ENCODE results near the gene KCNK3.
"Not testable (repeated sequence)": the region's sequence is repeated elsewhere in the genome, so short reads cannot be mapped to it uniquely, and the experiment has no call there.

Gene KCNK3

GRCh38 chr2:26760991-26761390 is 68.5 kb downstream of the KCNK3 start:
- not testable (repeated sequence) for FAIRE-seq

GRCh38 chr2:26763019-26763418 is 70.5 kb downstream of the KCNK3 start:
- FAIRE-seq, result no peak

- FAIRE-seq, result no peak
Measured at GRCh38 chr2:26764078-26764887, 71.8 kb downstream of the KCNK3 start, which contains the start of gene SLC35F6. SLC35F6 (plus strand) TSS chr2:26764284; CDS start chr2:26764350, 66 bp downstream.

- no peak for FAIRE-seq
Measured at GRCh38 chr2:26764906-26765305, 72.4 kb downstream of the KCNK3 start.

- FAIRE-seq, result no peak
Measured at GRCh38 chr2:26765475-26766200, 73.1 kb downstream of the KCNK3 start.

- no peak for FAIRE-seq
Measured at GRCh38 chr2:26767129-26767528, 74.6 kb downstream of the KCNK3 start.

- FAIRE-seq, result no peak
Measured at GRCh38 chr2:26767894-26768487, 75.5 kb downstream of the KCNK3 start.

GRCh38 chr2:26768759-26769088 is 76.2 kb downstream of the KCNK3 start:
- FAIRE-seq, result no peak

- no peak for FAIRE-seq
Measured at GRCh38 chr2:26769089-26769761, 76.7 kb downstream of the KCNK3 start.

- no peak for FAIRE-seq
Measured at GRCh38 chr2:26770986-26771586, 78.6 kb downstream of the KCNK3 start.

- FAIRE-seq, result no peak
Measured at GRCh38 chr2:26772064-26773001, 79.8 kb downstream of the KCNK3 start.

GRCh38 chr2:26776195-26776800 is 83.8 kb downstream of the KCNK3 start:
- FAIRE-seq, result no peak

- no peak for FAIRE-seq
Measured at GRCh38 chr2:26778098-26778497, 85.6 kb downstream of the KCNK3 start.

- FAIRE-seq, result no peak
Measured at GRCh38 chr2:26778507-26778906, 86.0 kb downstream of the KCNK3 start.

GRCh38 chr2:26780203-26780760 is 87.8 kb downstream of the KCNK3 start:
- FAIRE-seq, result no peak

Measured in endometrium (tissue), 2 donors.